ENCODE data around the gene OR2G2. TPM values are rescaled to one million over a fixed set of nuclear protein-coding genes. Genes with fewer than 3 reads are reported as not detected.

OR2G2 gene
- total RNA-seq, 1 experiment from 2014 or later, result not detected

- H3F3A ChIP-seq (ENCODE audit: low read length, unreplicated experiment), result no peaks in the 10 kb centered on the region
- H3K27me3 ChIP-seq (ENCODE audit: low read length), result peaks cover 22% of the 10 kb centered on the region; the same call in 1 of the 2 replicates
- no peaks in the 10 kb centered on the region for H3K79me2 ChIP-seq (ENCODE audit: low read length)
- H3K9me2 ChIP-seq (replicated peaks; ENCODE audit: low read length), result no peaks in the 10 kb centered on the region
- no peaks in the 10 kb centered on the region for H3K4me1 ChIP-seq (ENCODE audit: insufficient read depth, low read length)
- no peak overlapping the region for H3K4me2 ChIP-seq (ENCODE audit: low read length)
- TF ChIP-seq, protein P1, sequence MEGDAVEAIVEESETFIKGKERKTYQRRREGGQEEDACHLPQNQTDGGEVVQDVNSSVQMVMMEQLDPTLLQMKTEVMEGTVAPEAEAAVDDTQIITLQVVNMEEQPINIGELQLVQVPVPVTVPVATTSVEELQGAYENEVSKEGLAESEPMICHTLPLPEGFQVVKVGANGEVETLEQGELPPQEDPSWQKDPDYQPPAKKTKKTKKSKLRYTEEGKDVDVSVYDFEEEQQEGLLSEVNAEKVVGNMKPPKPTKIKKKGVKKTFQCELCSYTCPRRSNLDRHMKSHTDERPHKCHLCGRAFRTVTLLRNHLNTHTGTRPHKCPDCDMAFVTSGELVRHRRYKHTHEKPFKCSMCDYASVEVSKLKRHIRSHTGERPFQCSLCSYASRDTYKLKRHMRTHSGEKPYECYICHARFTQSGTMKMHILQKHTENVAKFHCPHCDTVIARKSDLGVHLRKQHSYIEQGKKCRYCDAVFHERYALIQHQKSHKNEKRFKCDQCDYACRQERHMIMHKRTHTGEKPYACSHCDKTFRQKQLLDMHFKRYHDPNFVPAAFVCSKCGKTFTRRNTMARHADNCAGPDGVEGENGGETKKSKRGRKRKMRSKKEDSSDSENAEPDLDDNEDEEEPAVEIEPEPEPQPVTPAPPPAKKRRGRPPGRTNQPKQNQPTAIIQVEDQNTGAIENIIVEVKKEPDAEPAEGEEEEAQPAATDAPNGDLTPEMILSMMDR (conservative IDR thresholded peaks at IDR 0.05; ENCODE audit: low read depth, low read length), result no peak
- TF ChIP-seq EZH2 (IDR thresholded peaks at IDR 0.05; ENCODE audit: low read length, unreplicated experiment) (no peak), EZH2phosphoT487 (IDR thresholded peaks at IDR 0.05; ENCODE audit: borderline replicate concordance, low read length) (no peak)
- H3K9me3 ChIP-seq (ENCODE audit: low read length), result no peaks in the 10 kb centered on the region
- H3K36me3 ChIP-seq (ENCODE audit: low read depth, low read length), result no peaks in the 10 kb centered on the region
- H4K20me1 ChIP-seq (ENCODE audit: low read length), result no peaks in the 10 kb centered on the region
- ATAC-seq (no peak), DNase-seq (no peak)
- H2AFZ ChIP-seq (ENCODE audit: low read length), result no peak overlapping the region
- no TSS peak for BruUV-seq (replicated peaks)
- no peak overlapping the region for H3K4me3 ChIP-seq (ENCODE audit: low read length)
- ChIA-PET POLR2A (ENCODE audit: unreplicated experiment) (no interaction called here), CTCF (no interaction called here)
- no peak overlapping the region for H3K27ac ChIP-seq (ENCODE audit: low read length)
- no peak overlapping the region for H3K9ac ChIP-seq (ENCODE audit: low read length)
- intact Hi-C loops (cut with micrococcal nuclease), result no loop called here
Observed at GRCh38 chr1:247614625-247615024, 26.5 kb downstream of the OR2G2 start.

GRCh38 chr1:247627951-247628350 is 39.8 kb downstream of the OR2G2 start:
- Histone ChIP-seq H3K79me2 (ENCODE audit: low read length) (no peaks in the 10 kb centered on the region), H2AFZ (ENCODE audit: low read length) (no peak overlapping the region), H3K27ac (ENCODE audit: low read length) (no peak overlapping the region), H3K9me2 (replicated peaks; ENCODE audit: low read length) (no peaks in the 10 kb centered on the region), H3F3A (ENCODE audit: low read length, unreplicated experiment) (no peaks in the 10 kb centered on the region), H3K9me3 (ENCODE audit: low read length) (no peaks in the 10 kb centered on the region), H4K20me1 (ENCODE audit: low read length) (no peaks in the 10 kb centered on the region), H3K27me3 (ENCODE audit: low read length) (peaks cover 30% of the 10 kb centered on the region; the same call in 1 of the 2 replicates), H3K36me3 (ENCODE audit: low read depth, low read length) (no peaks in the 10 kb centered on the region), H3K4me1 (ENCODE audit: insufficient read depth, low read length) (no peaks in the 10 kb centered on the region), H3K9ac (ENCODE audit: low read length) (no peak overlapping the region), H3K4me2 (ENCODE audit: low read length) (no peak overlapping the region), H3K4me3 (ENCODE audit: low read length) (no peak overlapping the region)
- intact Hi-C loops (cut with micrococcal nuclease), result no loop called here
- ChIA-PET POLR2A (ENCODE audit: unreplicated experiment) (no interaction called here), CTCF (no interaction called here)
- no peak for DNase-seq
- no peak for ATAC-seq
- BruUV-seq (replicated peaks), result no TSS peak
- TF ChIP-seq EZH2phosphoT487 (IDR thresholded peaks at IDR 0.05; ENCODE audit: borderline replicate concordance, low read length), result no peak
- TF ChIP-seq EZH2 (IDR thresholded peaks at IDR 0.05; ENCODE audit: low read length, unreplicated experiment), result no peak
- TF ChIP-seq, protein P1 (conservative IDR thresholded peaks at IDR 0.05; ENCODE audit: low read depth, low read length), result no peak

DNA sequence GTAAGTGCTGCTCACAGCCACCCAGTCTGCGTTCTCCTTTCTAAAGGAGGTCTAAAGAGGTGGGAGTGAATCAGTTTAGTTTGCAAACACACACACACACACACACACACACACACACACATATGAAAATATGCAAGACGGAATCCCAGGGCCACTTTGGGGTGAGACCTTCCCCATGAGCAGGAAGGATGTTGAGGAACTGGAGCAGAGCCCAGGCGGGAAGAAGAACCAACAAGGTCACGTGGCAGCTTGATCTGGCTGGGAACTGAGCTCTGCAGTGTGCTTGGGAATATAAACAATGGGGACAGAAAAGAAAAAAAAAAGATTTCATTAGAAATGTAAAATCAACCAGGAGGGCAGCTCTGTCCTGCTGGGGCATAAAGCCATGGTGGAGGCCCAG is 49.9 kb downstream of the OR2G2 start:
- no peaks in the 10 kb centered on the region for H3K9me3 ChIP-seq (ENCODE audit: low read length)
- no peak overlapping the region for H3K4me3 ChIP-seq (ENCODE audit: low read length)
- no peaks in the 10 kb centered on the region for H3K79me2 ChIP-seq (ENCODE audit: low read length)
- CTCF ChIA-PET, result no interaction called here
- intact Hi-C loops (cut with micrococcal nuclease), result no loop called here
- no peak overlapping the region for H3K27ac ChIP-seq (ENCODE audit: low read length)
- DNase-seq (no peak), ATAC-seq (no peak)
- no peak overlapping the region for H3K9ac ChIP-seq (ENCODE audit: low read length)
- H2AFZ ChIP-seq (ENCODE audit: low read length), result no peak overlapping the region
- no peaks in the 10 kb centered on the region for H3F3A ChIP-seq (ENCODE audit: low read length, unreplicated experiment)
- H3K4me2 ChIP-seq (ENCODE audit: low read length), result no peak overlapping the region
- H3K9me2 ChIP-seq (replicated peaks; ENCODE audit: low read length), result no peaks in the 10 kb centered on the region
- no peaks in the 10 kb centered on the region for H3K36me3 ChIP-seq (ENCODE audit: low read depth, low read length)
- POLR2A ChIA-PET (ENCODE audit: unreplicated experiment), result no interaction called here
- H4K20me1 ChIP-seq (ENCODE audit: low read length), result no peaks in the 10 kb centered on the region
- peaks cover 9% of the 10 kb centered on the region; the same call in 1 of the 2 replicates for H3K27me3 ChIP-seq (ENCODE audit: low read length)
- peaks cover 26% of the 10 kb centered on the region for H3K4me1 ChIP-seq (ENCODE audit: insufficient read depth, low read length)
- BruUV-seq (replicated peaks), result no TSS peak
- TF ChIP-seq, protein P1 (conservative IDR thresholded peaks at IDR 0.05; ENCODE audit: low read depth, low read length), result no peak
- no peak for TF ChIP-seq EZH2phosphoT487 (IDR thresholded peaks at IDR 0.05; ENCODE audit: borderline replicate concordance, low read length)
- no peak for TF ChIP-seq EZH2 (IDR thresholded peaks at IDR 0.05; ENCODE audit: low read length, unreplicated experiment)

Data from PC-3 (cell line).